A549 (cell line): ENCODE measurements around the gene ULK1.

Source experiments
- CEBPB ChIP-seq, 2 experiments: fragments of >200 bp in 1 of 2; sonication (Bioruptor Twin) in 1 of 2; formaldehyde crosslinking in 1 of 2; IDR thresholded peaks; 2 replicates each; pipeline ENCODE4 v1.6.1; 2012 to 2016
- EHF ChIP-seq: fragments of 250-450 bp; sonication (Bioruptor Pico); IDR thresholded peaks from 2 replicates; pipeline ENCODE4 v1.5.0; 2020; ENCODE audit warnings: mild to moderate bottlenecking
- MAZ ChIP-seq: fragments of 150-350 bp; IDR thresholded peaks from 2 replicates; pipeline ENCODE4 v1.6.1; 2014; ENCODE audit warnings: antibody characterized with exemption, low read depth, low read length, borderline replicate concordance
- MYC ChIP-seq: IDR thresholded peaks from 2 replicates; pipeline ENCODE4 v1.6.1; 2012; ENCODE audit warnings: mild to moderate bottlenecking, inconsistent platforms, low read length, improper control_type of control experiment, borderline replicate concordance
- RCOR1 ChIP-seq: fragments of 150-350 bp; IDR thresholded peaks from 2 replicates; pipeline ENCODE4 v1.6.1; 2014; ENCODE audit warnings: antibody characterized with exemption, low read length, low read depth
- SREBF2 ChIP-seq: fragments of 450-650 bp; IDR thresholded peaks from 2 replicates; pipeline ENCODE4 v1.6.1; 2014; ENCODE audit warnings: mild to moderate bottlenecking, moderate library complexity
- TF ChIP-seq, protein P1 (sequence below): fragments of >200 bp; sonication (Bioruptor Twin); formaldehyde crosslinking; IDR thresholded peaks from 3 replicates; pipeline ENCODE4 v1.5.1; 2016
- TF ChIP-seq, protein P2 (sequence below): fragments of 450-650 bp; IDR thresholded peaks from 2 replicates; pipeline ENCODE4 v1.6.1; 2014; ENCODE audit warnings: antibody characterized with exemption

DNA sequence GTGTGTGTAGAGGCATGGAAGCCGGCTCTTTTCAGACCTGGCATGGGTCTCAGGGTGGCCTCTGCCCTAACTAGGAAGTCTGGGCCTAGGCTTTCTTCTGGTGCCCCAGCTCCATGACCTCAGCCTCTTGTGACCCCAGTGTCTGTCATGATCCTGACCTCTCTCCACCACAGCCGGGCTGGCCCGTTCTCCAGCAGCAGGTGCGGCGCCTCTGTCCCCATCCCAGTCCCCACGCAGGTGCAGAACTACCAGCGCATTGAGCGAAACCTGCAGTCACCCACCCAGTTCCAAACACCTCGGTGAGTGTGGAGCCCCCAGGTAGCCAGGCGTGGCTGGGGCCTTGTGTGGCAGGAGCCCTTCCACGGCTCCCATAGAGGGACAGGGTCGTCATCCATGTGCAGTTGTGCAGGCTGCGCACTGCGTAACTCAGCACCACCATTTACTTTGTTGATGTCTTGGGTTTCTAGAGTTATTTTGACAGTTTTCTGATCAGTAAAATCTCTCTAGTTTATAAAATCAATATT, 19.8 kb downstream of the ULK1 start:
- TF ChIP-seq, protein P1, sequence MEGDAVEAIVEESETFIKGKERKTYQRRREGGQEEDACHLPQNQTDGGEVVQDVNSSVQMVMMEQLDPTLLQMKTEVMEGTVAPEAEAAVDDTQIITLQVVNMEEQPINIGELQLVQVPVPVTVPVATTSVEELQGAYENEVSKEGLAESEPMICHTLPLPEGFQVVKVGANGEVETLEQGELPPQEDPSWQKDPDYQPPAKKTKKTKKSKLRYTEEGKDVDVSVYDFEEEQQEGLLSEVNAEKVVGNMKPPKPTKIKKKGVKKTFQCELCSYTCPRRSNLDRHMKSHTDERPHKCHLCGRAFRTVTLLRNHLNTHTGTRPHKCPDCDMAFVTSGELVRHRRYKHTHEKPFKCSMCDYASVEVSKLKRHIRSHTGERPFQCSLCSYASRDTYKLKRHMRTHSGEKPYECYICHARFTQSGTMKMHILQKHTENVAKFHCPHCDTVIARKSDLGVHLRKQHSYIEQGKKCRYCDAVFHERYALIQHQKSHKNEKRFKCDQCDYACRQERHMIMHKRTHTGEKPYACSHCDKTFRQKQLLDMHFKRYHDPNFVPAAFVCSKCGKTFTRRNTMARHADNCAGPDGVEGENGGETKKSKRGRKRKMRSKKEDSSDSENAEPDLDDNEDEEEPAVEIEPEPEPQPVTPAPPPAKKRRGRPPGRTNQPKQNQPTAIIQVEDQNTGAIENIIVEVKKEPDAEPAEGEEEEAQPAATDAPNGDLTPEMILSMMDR: no peak
- no peak for TF ChIP-seq MAZ
- TF ChIP-seq SREBF2: no peak
- no peak for TF ChIP-seq EHF
- TF ChIP-seq CEBPB (IDR thresholded peaks at IDR 0.05): no peak
- TF ChIP-seq, protein P2, sequence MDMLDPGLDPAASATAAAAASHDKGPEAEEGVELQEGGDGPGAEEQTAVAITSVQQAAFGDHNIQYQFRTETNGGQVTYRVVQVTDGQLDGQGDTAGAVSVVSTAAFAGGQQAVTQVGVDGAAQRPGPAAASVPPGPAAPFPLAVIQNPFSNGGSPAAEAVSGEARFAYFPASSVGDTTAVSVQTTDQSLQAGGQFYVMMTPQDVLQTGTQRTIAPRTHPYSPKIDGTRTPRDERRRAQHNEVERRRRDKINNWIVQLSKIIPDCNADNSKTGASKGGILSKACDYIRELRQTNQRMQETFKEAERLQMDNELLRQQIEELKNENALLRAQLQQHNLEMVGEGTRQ: no peak
- no peak for TF ChIP-seq MYC
- no peak for TF ChIP-seq RCOR1
